ENCODE results near the gene CHST12. TPM values are rescaled to one million over a fixed set of nuclear protein-coding genes. Genes with fewer than 3 reads are reported as not detected.

CHST12 gene
- total RNA-seq, 1 experiment from 2014 or later: 19.3 TPM

DNA sequence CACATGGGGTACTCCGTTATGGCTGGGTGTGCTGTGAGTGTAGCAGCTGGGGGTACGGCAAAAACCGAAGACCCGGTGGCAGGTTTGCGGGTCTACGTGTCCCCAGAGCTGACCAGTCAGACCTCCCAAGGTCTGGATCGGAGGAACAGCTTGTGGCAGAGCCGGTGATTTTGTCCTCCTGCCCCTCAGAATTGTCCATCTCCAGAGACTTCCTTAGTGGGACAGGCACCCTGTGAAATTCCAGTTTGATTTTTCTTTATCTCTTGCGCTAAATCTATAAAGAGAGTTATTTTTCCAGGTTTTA, 47.8 kb upstream of the CHST12 start:
- Histone ChIP-seq H3K4me2 (ENCODE audit: insufficient read depth, insufficient read length, low read length) (peak overlapping the region; percentile 70), H3K14ac (ENCODE audit: insufficient read depth, low read length) (no peak overlapping the region), H4K20me1 (ENCODE audit: control insufficient read depth, insufficient read depth, insufficient read length) (no peaks in the 10 kb centered on the region), H3K79me2 (ENCODE audit: insufficient read depth, low read length) (peaks cover 52% of the 10 kb centered on the region), H3T11ph (ENCODE audit: low read length) (no peak overlapping the region), H4K8ac (replicated peaks; ENCODE audit: insufficient read length, low read depth, low read length) (no peak overlapping the region), H2AFZ (ENCODE audit: low read length) (no peak overlapping the region), H3K23me2 (ENCODE audit: insufficient read length, low read depth, low read length, poor library complexity, severe bottlenecking) (peaks cover 3% of the 10 kb centered on the region), H4K91ac (ENCODE audit: insufficient read length, low read depth, low read length) (no peak overlapping the region), H2BK12ac (ENCODE audit: insufficient read length, low read depth, low read length) (no peak overlapping the region), H3K4ac (ENCODE audit: low read depth, low read length) (no peak overlapping the region), H2BK20ac (ENCODE audit: low read depth, low read length, poor library complexity, severe bottlenecking) (no peak overlapping the region), H3K56ac (ENCODE audit: insufficient read length, low read depth, low read length) (no peak overlapping the region), H3K18ac (ENCODE audit: insufficient read length, low read depth, low read length) (no peak overlapping the region), H3K79me1 (ENCODE audit: insufficient read depth, low read depth, low read length, poor library complexity, severe bottlenecking) (no peaks in the 10 kb centered on the region), H3K27ac (ENCODE audit: insufficient read length, low read depth, low read length) (no peak overlapping the region), H3K4me1 (ENCODE audit: insufficient read depth, low read length) (no peaks in the 10 kb centered on the region), H3K27me3 (ENCODE audit: insufficient read depth, low read length) (no peaks in the 10 kb centered on the region), H2AK5ac (ENCODE audit: insufficient read length, low read length) (no peak overlapping the region), H2BK5ac (ENCODE audit: insufficient read length, low read length) (no peak overlapping the region), H4K5ac (ENCODE audit: insufficient read length, low read depth, low read length) (no peak overlapping the region), H3K23ac (ENCODE audit: insufficient read length, low read depth, low read length) (no peak overlapping the region), H2BK15ac (ENCODE audit: low read depth, low read length) (no peak overlapping the region), H3K9me3 (ENCODE audit: control insufficient read depth, low read depth, low read length) (no peaks in the 10 kb centered on the region), H2BK120ac (ENCODE audit: low read depth, low read length, poor library complexity, severe bottlenecking) (no peak overlapping the region), H3K9ac (ENCODE audit: extremely low read depth, insufficient read length, low read length) (peak overlapping the region; percentile 98)
- DNase-seq: no peak
- Mint-ChIP-seq H3K27ac (peak overlapping the region; percentile 82 to 92 (median 90); a peak in 5 of 7 replicates), H3K9me3 (no peaks in the 10 kb centered on the region; a peak in 1 of 5 replicates), H3K27me3 (ENCODE audit: low read depth) (no peaks in the 10 kb centered on the region), H3K4me3 (peak overlapping the region; percentile 93 to 95), H3K36me3 (ENCODE audit: insufficient read depth in 1 of 3, low read depth in 3 of 3) (peaks cover 29 to 62% (median 47%) of the 10 kb centered on the region in 3 experiments), H3K4me1 (peaks cover 14 to 24% of the 10 kb centered on the region in 2 experiments)
- TF ChIP-seq CTCF (conservative IDR thresholded peaks at IDR 0.05): no peak
- no CpG with 5 or more reads among the region's 9 CpGs for WGBS (ENCODE audit: extremely low coverage, insufficient read length, low lambda C conversion rate)

Data from H9 (cell line).